ENCODE results near the gene MSL1.
A peak's percentile ranks its signal among the peaks of the same experiment; 100 is the strongest.

MSL1 gene

DNA sequence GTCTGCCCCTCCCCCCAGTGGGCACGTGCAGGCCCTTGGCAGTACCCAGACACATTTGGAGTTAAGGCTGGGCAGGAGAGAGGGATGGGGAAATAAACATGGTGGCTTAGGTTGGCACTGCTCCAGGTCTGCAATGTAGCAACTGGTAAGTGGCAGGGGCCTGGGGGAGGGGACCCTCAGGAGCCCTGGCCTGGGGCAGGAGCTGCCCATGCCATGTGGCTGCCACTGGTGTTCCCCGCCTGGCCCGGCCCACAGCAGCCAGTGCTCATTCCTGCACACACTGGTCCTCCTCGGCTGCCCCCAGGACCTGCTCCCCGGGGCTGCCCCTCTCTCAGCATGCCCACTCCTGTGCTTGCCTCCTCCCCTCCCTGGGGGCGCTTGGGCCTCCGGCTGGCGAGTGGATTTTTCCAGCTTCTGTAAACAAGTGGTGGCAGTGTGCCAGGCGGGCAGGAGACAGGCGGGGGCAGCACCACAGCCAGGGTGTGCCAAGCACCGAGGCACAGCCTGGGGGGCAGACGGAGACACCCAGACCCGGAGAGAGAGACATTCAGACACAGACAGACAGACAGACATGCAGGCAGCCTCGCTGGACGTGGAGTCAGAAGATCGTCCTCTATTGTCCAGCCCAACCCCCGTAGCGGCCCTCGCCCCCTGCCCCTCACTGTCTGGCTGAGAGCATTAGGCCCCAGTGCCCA is 49.6 kb upstream of the MSL1 start (continued):
- no peak for TF ChIP-seq ZNF114 (tag by site-specific recombination; IDR thresholded peaks at IDR 0.05)
- peak; percentile 60; the same call in 1 of the 2 replicates for TF ChIP-seq ZNF335 (tag by site-specific recombination; conservative IDR thresholded peaks at IDR 0.05)
- no peak for TF ChIP-seq ZNF223 (tag by site-specific recombination; IDR thresholded peaks at IDR 0.05)
- no peak for TF ChIP-seq ZBTB7A (tag by site-specific recombination; IDR thresholded peaks at IDR 0.05; ENCODE audit: low read depth)
- peak; percentile 90 for TF ChIP-seq GLIS1 (tag by site-specific recombination; IDR thresholded peaks at IDR 0.05)
- peak; percentile 70 for TF ChIP-seq SCRT2 (tag by site-specific recombination; IDR thresholded peaks at IDR 0.05)
- TF ChIP-seq ZNF366 (tag by site-specific recombination; conservative IDR thresholded peaks at IDR 0.05): 0 out of 2 replicates have a peak, but pooled peaks have one; percentile 25
- TF ChIP-seq, protein P1, sequence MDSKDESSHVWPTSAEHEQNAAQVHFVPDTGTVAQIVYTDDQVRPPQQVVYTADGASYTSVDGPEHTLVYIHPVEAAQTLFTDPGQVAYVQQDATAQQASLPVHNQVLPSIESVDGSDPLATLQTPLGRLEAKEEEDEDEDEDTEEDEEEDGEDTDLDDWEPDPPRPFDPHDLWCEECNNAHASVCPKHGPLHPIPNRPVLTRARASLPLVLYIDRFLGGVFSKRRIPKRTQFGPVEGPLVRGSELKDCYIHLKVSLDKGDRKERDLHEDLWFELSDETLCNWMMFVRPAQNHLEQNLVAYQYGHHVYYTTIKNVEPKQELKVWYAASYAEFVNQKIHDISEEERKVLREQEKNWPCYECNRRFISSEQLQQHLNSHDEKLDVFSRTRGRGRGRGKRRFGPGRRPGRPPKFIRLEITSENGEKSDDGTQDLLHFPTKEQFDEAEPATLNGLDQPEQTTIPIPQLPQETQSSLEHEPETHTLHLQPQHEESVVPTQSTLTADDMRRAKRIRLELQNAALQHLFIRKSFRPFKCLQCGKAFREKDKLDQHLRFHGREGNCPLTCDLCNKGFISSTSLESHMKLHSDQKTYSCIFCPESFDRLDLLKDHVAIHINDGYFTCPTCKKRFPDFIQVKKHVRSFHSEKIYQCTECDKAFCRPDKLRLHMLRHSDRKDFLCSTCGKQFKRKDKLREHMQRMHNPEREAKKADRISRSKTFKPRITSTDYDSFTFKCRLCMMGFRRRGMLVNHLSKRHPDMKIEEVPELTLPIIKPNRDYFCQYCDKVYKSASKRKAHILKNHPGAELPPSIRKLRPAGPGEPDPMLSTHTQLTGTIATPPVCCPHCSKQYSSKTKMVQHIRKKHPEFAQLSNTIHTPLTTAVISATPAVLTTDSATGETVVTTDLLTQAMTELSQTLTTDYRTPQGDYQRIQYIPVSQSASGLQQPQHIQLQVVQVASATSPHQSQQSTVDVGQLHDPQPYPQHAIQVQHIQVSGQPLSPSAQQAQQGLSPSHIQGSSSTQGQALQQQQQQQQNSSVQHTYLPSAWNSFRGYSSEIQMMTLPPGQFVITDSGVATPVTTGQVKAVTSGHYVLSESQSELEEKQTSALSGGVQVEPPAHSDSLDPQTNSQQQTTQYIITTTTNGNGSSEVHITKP (tag by site-specific recombination; IDR thresholded peaks at IDR 0.05): peak; percentile 84
- peak; percentile 84 for TF ChIP-seq FEZF1 (tag by site-specific recombination; IDR thresholded peaks at IDR 0.05)
- 0 out of 2 replicates have a peak, but pooled peaks have one; percentile 50 for TF ChIP-seq ZSCAN18 (tag by site-specific recombination; IDR thresholded peaks at IDR 0.05)
- TF ChIP-seq OVOL3 (tag by site-specific recombination; IDR thresholded peaks at IDR 0.05): no peak
- TF ChIP-seq ZNF18 (tag by site-specific recombination; IDR thresholded peaks at IDR 0.05): no peak
- peak; percentile 40 for TF ChIP-seq ZNF341 (tag by site-specific recombination; IDR thresholded peaks at IDR 0.05; ENCODE audit: low read depth)
- peak; percentile 89 for TF ChIP-seq GLIS2 (tag by site-specific recombination; IDR thresholded peaks at IDR 0.05)
- TF ChIP-seq HOXD13 (CRISPR knock-in tag; IDR thresholded peaks at IDR 0.05; ENCODE audit: borderline replicate concordance): no peak
- TF ChIP-seq ZBTB48 (tag by site-specific recombination; IDR thresholded peaks at IDR 0.05): no peak; the same call in 1 of the 2 replicates
- peak; percentile 17; the same call in 1 of the 2 replicates for TF ChIP-seq SP2 (tag by site-specific recombination; IDR thresholded peaks at IDR 0.05)
- peak; percentile 26; the same call in 1 of the 2 replicates for TF ChIP-seq ZNF629 (tag by site-specific recombination; IDR thresholded peaks at IDR 0.05)
- 0 out of 2 replicates have a peak, but pooled peaks have one; percentile 44 for TF ChIP-seq WT1 (tag by site-specific recombination; IDR thresholded peaks at IDR 0.05)
- peak; percentile 61; the same call in 1 of the 2 replicates for TF ChIP-seq ZBTB20 (tag by site-specific recombination; IDR thresholded peaks at IDR 0.05)
- peak; percentile 30; the same call in 1 of the 2 replicates for TF ChIP-seq BCL11A (tag by site-specific recombination; IDR thresholded peaks at IDR 0.05; ENCODE audit: low read depth)
- TF ChIP-seq ZNF747 (tag by site-specific recombination; IDR thresholded peaks at IDR 0.05): no peak
- TF ChIP-seq ZBTB10 (tag by site-specific recombination; IDR thresholded peaks at IDR 0.05): peak; percentile 46; the same call in 1 of the 2 replicates
- peak; percentile 63; the same call in 1 of the 2 replicates for TF ChIP-seq KLF16 (tag by site-specific recombination; IDR thresholded peaks at IDR 0.05)
- TF ChIP-seq, protein P2, sequence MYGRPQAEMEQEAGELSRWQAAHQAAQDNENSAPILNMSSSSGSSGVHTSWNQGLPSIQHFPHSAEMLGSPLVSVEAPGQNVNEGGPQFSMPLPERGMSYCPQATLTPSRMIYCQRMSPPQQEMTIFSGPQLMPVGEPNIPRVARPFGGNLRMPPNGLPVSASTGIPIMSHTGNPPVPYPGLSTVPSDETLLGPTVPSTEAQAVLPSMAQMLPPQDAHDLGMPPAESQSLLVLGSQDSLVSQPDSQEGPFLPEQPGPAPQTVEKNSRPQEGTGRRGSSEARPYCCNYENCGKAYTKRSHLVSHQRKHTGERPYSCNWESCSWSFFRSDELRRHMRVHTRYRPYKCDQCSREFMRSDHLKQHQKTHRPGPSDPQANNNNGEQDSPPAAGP (tag by site-specific recombination; IDR thresholded peaks at IDR 0.05): peak; percentile 25; the same call in 1 of the 2 replicates
- TF ChIP-seq, protein P3, sequence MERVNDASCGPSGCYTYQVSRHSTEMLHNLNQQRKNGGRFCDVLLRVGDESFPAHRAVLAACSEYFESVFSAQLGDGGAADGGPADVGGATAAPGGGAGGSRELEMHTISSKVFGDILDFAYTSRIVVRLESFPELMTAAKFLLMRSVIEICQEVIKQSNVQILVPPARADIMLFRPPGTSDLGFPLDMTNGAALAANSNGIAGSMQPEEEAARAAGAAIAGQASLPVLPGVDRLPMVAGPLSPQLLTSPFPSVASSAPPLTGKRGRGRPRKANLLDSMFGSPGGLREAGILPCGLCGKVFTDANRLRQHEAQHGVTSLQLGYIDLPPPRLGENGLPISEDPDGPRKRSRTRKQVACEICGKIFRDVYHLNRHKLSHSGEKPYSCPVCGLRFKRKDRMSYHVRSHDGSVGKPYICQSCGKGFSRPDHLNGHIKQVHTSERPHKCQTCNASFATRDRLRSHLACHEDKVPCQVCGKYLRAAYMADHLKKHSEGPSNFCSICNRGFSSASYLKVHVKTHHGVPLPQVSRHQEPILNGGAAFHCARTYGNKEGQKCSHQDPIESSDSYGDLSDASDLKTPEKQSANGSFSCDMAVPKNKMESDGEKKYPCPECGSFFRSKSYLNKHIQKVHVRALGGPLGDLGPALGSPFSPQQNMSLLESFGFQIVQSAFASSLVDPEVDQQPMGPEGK (tag by site-specific recombination; IDR thresholded peaks at IDR 0.05): peak; percentile 81

Measured in HEK293 (cell line).